Measurements from ENCODE around the gene DUSP16. TPM values are rescaled to one million over a fixed set of nuclear protein-coding genes. Genes with fewer than 3 reads are reported as not detected.
"Not testable (repeated sequence)": the region's sequence is repeated elsewhere in the genome, so short reads cannot be mapped to it uniquely, and the experiment has no call there.

The DUSP16 gene
- polyA plus RNA-seq, 1 donor, result 35.1 TPM

DNA sequence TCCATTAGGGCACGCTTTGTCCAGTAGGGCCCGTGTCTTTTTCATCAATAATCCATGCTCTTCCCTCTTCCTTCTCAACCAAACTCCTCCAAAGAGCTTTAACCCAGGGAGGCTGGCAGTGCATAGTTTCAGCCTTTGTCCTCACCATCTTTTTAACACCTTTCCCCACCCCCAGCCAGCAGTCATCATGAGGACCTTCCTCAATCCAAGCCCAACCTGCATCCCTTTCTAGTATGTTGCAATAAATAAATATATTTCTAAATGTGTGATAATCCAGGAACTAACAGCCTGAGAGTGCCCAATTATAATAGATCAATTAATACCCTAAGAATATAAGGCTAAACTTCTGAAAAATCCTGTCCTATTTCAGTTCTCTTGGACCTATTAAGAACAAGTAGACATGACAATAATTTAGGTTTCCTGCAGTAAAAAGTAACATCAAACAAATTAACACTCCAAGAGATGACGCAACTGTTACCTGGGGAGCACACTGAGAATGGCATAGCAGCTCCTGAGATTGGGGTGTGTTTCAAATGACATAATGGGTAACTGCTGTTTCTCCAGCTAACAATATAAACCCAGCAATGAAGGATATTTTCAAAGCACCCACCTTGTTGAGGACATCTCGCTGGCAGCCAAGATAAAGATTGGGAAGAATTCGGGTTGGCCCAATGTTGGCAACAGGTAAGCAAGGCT is 62.6 kb downstream of the DUSP16 start:
- DNase-seq (ENCODE audit: low read depth), result no peak

- DNase-seq (ENCODE audit: low read depth), result no peak
Measured at GRCh38 chr12:12498210-12498609, 64.5 kb downstream of the DUSP16 start.

- DNase-seq (ENCODE audit: low read depth), result no peak
Measured at GRCh38 chr12:12495536-12495935, 67.1 kb downstream of the DUSP16 start.

DNA sequence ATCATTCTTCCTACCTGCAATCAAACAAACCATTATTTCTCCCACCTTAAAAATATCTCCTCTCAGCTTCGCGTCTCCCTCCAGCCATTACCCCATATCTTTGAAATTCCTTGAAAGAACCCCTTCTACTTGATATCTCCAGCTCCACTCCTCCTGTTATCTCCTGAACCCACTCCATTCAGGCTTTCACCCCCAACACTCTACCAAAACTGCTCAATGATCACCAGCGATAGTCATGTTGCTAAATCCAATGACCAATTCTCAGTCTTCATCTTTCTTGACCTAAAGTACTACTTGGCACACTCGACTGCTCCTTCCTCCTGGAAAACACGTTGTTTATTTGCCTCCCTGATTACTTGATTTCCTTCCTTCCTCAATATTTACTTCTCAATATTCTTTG is 70.1 kb downstream of the DUSP16 start:
- DNase-seq (ENCODE audit: low read depth), result no peak

DNA sequence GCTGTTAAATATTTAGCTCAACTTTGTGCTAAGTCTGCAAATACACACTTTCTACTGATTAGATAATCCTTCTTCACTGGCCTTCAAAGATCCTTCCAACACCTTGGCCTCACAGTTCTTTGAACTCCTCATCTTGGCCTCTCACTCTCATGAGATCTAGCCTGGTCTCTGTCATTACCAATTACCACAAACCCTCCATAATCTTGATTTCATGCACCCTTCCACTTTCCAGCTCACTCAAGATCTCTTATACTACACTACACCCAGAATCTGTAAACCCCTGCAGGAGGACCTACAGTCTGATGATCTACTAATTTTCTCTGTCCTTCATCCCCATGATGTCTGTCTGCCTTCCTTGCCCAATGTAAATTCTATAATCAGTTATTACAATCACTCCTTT is 71.1 kb downstream of the DUSP16 start:
- no peak for DNase-seq (ENCODE audit: low read depth)

DNA sequence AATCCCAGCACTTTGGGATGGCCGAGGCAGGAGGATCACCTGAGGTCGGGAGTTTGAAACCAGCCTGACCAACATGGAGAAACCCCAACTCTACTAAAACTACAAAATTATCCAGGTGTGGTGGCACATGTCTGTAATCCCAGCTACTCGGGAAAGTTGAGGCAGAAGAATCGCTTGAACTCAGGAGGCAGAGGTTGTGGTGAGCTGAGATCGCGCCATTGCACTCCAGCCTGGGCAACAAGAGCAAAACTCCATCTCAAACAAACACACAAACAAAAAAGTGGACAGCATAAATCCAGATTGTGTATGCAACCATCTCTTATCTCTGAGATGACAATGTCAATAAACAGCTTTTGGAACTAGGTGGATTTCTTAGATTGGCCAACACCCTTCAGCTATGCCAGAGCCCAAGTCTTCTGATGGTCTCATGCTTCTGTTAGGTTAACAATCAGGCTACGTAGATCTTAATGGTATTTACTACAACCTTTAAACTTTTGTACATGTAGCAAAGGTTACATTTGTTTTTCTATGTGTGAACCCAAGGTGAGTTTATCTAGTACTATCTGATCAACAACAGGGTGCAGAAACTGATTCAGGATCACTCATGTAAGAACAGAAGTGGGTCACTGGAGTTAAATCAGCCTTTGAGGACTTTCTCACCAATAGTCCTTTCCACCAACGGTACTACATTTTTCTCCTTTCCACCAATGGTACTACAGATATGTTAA is 73.7 kb downstream of the DUSP16 start:
- no peak for DNase-seq (ENCODE audit: low read depth)

GRCh38 chr12:12488296-12488695 is 74.4 kb downstream of the DUSP16 start:
- no peak for DNase-seq (ENCODE audit: low read depth)

DNA sequence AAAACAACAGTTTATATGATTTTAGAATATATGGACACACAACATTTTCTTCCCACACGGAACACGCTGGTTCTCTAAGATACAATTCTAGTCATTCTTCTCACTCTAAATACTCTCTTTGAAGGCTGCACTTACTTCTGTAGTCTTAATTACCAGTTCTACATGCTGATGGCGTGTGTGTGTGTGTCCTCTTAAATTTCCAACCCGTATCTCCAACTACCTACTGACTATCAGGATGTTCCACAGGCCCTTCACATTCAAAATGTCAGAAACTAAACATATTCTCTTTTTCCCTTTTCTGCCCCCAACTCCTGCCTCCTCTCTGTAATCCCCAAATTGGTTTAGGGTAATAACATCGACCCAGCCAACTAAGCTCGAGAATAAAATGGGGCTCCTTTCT is 75.2 kb downstream of the DUSP16 start:
- DNase-seq (ENCODE audit: low read depth), result no peak

DNA sequence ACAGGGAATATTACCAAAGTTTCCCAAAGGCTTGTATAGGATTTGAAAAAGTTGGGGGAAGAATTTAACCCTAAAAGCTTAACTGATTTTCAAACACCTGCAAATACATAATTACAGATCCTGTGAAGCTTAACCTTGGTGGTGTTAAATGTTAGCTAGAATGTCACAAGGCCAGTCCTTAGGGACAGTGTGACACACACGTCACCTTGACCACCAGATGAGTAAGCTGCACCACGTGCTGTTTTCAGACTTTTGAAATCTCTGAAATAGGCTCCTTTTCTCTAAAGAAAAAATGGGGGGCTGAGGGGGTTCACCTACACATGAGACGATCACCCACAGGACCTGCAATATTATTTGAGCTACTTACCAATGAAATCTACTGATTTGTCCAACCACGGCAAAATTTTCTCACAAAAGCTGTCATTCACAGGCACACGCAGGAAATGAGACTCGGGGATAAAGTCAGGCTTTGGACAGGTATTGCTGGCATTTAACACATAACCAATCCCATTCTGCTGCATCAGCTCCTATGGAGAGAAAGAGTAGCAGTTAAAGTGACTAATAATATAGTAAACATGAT is 75.9 kb downstream of the DUSP16 start:
- no peak for DNase-seq (ENCODE audit: low read depth)

DNA sequence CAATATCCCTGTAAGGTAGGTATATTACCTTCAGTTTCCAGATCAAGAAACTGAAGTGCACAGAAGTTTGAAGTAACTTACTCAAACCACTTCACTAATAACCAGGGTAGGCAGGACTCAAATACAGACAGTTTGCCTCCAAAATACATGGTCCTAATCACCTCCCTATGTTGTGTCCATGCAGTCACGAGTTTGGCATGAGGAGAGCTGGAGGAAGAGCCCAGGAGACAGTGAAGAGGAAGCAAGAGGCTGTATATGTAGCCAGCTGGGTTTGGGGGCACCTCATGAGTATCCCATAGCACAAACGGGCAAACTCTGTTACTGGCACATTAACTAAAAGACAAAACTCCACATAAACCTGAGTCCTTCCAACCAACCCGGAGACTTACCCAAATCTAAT is 79.2 kb downstream of the DUSP16 start:
- no peak for DNase-seq (ENCODE audit: low read depth)

- no peak for DNase-seq (ENCODE audit: low read depth)
Measured at GRCh38 chr12:12482959-12483358, 79.7 kb downstream of the DUSP16 start.

- no peak for DNase-seq (ENCODE audit: low read depth)
Measured at GRCh38 chr12:12482150-12482761, 80.4 kb downstream of the DUSP16 start.

DNA sequence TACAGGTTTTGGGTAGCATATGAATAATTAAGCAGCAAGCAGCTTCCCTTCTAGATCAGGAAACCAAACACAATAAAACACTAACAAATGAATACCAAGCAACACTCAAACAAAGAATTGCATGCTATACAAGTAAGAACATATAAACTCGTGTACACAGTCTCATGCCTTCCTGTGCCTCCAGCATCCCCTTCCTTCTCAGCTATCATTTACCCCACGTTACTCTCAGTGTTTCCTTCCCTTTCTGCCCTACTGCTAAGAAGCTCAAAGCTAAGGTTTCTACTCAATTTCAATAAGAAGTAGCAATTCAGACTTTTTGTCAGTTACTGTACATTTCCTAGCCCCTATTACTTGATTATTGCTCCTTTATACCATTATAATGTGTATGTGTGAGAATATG is 81.0 kb downstream of the DUSP16 start:
- DNase-seq (ENCODE audit: low read depth), result no peak

- no peak for DNase-seq (ENCODE audit: low read depth)
Measured at GRCh38 chr12:12480074-12480473, 82.6 kb downstream of the DUSP16 start.

DNA sequence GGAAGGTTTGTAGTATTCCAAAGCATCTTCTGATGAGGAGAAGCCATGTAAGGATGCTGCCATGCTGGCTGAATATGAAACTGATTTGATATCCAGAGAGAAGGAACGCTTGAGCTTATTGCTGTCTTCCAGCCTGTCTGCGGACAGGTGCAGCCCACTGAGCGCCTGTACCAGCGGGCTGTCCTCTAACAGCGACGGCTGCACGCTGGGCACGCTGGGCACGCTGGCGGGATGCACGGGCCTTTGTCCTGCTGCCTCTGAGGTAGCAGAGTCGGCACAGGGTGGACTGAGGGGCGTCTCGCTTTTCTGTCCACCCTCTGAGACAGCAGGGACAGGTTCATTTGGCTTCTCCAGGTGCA is 85.2 kb downstream of the DUSP16 start:
- no peak for DNase-seq (ENCODE audit: low read depth)

- DNase-seq (ENCODE audit: low read depth), result no peak
Measured at GRCh38 chr12:12476857-12477531, 85.7 kb downstream of the DUSP16 start.

DNA sequence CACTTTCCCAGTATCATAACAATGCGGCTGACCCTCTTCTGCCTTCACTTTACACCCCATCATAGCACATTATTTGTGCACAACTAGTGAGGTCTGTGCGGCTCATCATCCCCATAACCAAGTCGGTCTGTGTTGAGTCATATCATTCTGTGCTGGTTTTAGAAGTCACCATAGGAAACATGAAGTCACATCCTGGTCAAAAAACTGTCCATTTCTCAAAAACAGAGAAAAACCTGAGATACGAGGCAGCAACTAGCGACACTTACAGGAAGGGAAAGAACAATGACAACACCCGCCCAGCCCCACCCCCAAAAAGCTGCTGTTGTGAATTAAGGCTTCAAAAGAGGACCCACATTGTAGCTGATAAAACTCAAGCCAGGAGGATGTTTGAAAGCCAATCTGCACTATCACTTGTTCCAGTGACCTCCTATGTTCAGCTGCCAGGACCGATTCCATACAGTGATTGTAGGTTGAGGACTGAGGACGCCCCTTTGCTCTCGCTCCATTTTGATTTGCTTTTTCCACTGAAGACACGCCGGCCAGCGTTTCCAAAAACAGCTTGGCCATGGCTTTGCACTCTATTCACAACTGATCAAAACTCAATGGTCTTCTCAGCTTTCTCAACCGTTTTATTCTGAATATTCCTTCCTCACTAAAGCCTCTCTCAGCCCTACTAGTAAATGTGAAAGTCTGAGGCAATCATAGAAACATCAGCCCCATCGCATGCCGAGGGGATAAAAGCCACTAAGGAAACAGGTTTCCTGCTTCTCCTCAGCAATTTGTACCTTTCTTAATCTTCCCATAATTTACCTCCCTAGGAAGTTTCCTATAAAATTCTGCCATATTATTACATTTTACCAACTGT is 87.5 kb downstream of the DUSP16 start:
- no peak for DNase-seq (ENCODE audit: low read depth)

GRCh38 chr12:12474471-12474928 is 88.2 kb downstream of the DUSP16 start:
- DNase-seq (ENCODE audit: low read depth), result no peak

GRCh38 chr12:12473223-12473622 is 89.4 kb downstream of the DUSP16 start:
- no peak for DNase-seq (ENCODE audit: low read depth)

DNA sequence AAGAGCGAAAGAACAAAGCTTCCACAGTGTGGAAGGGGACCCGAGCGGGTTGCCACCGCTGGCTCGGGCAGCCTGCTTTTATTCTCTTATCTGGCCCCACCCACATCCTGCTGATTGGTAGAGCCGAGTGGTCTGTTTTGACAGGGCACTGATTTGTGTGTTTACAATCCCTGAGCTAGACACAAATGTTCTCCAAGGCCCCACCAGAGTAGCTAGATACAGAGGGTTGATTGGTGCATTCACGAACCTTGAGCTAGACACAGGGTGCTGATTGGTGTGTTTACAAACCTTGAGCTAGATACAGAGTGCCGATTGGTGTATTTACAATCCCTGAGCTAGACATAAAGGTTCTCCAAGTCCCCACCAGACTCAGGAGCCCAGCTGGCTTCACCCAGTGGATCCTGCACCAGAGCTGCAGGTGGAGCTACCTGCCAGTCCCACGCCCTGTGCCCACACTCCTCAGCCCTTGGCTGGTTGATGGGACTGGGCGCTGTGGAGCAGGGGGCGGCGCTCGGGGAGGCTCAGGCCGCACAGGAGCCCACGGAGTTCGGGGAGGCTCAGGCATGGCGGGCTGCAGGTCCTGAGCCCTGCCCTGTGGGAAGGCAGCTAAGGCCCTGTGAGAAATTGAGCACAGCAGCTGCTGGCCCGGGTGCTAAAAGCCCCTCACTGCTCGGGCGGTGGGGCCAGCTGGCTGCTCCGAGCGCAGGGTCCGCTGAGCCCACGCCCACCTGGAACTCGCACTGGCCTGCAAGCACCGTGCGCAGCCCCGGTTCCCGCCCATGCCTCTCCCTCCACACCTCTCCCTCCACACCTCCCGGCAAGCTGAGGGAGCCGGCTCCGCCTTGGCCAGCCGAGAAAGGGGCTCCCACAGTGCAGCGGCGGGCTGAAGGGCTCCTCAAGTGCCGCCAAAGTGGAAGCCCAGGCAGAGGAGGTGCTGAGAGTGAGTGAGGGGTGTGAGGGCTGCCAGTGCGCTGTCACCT is 90.4 kb downstream of the DUSP16 start:
- not testable (repeated sequence) for DNase-seq (ENCODE audit: low read depth)

Measured in forelimb muscle (tissue), 1 donor.